HEK293 (cell line): ENCODE results near the gene SPRED2.

Experiments
- FEZF1 ChIP-seq: fragments of 450-650 bp; formaldehyde crosslinking; IDR thresholded peaks from 2 replicates; pipeline ENCODE4 v1.5.1; 2016; ENCODE audit warnings: missing biosample characterization, missing genetic modification characterization
- HOXA7 ChIP-seq: sonication (generic); formaldehyde crosslinking; IDR thresholded peaks from 2 replicates; pipeline ENCODE4 v1.8.1; 2022; ENCODE audit warnings: missing genetic modification reagents, borderline replicate concordance
- PRDM1 ChIP-seq: fragments of 450-650 bp; formaldehyde crosslinking; IDR thresholded peaks from 2 replicates; pipeline ENCODE4; 2016; ENCODE audit warnings: missing biosample characterization, missing genetic modification characterization
- RBAK ChIP-seq: fragments of 450-650 bp; formaldehyde crosslinking; IDR thresholded peaks from 2 replicates; pipeline ENCODE4 v1.5.1; 2016; ENCODE audit warnings: missing biosample characterization, missing genetic modification characterization
- SALL2 ChIP-seq: fragments of 450-650 bp; formaldehyde crosslinking; IDR thresholded peaks from 2 replicates; pipeline ENCODE4 v1.5.0; 2017; ENCODE audit warnings: missing biosample characterization, mild to moderate bottlenecking, missing genetic modification characterization, borderline replicate concordance
- TRIM28 ChIP-seq: IDR thresholded peaks from 2 replicates; pipeline ENCODE4 v1.6.1; 2011; ENCODE audit warnings: low read length, control low read depth, borderline replicate concordance
- ZIC2 ChIP-seq: fragments of 450-650 bp; formaldehyde crosslinking; IDR thresholded peaks from 2 replicates; pipeline ENCODE4 v1.5.1; 2016; ENCODE audit warnings: missing biosample characterization, missing genetic modification characterization
- ZNF19 ChIP-seq: fragments of 450-650 bp; formaldehyde crosslinking; IDR thresholded peaks from 2 replicates; pipeline ENCODE4; 2016; ENCODE audit warnings: missing biosample characterization, missing genetic modification characterization, low read depth
- ZNF366 ChIP-seq: fragments of 450-650 bp; formaldehyde crosslinking; conservative IDR thresholded peaks from 2 replicates; pipeline ENCODE4 v1.5.1; 2016; ENCODE audit warnings: missing biosample characterization, missing genetic modification characterization
- ZNF544 ChIP-seq: fragments of 450-650 bp; formaldehyde crosslinking; IDR thresholded peaks from 2 replicates; pipeline ENCODE4 v1.5.0; 2017; ENCODE audit warnings: missing biosample characterization, missing genetic modification characterization
- ZNF707 ChIP-seq: fragments of 450-650 bp; formaldehyde crosslinking; IDR thresholded peaks from 2 replicates; pipeline ENCODE4 v1.5.1; 2016; ENCODE audit warnings: missing biosample characterization, missing genetic modification characterization
- ZNF76 ChIP-seq: fragments of 450-650 bp; formaldehyde crosslinking; IDR thresholded peaks from 2 replicates; pipeline ENCODE4; 2016; ENCODE audit warnings: low read depth, missing biosample characterization, missing genetic modification characterization, borderline replicate concordance
- ZSCAN16 ChIP-seq: fragments of 450-650 bp; formaldehyde crosslinking; IDR thresholded peaks from 2 replicates; pipeline ENCODE4 v1.5.1; 2016; ENCODE audit warnings: missing biosample characterization, missing genetic modification characterization
- TF ChIP-seq, protein P1 (sequence below): fragments of 450-650 bp; formaldehyde crosslinking; optimal IDR thresholded peaks from 2 replicates; pipeline ENCODE3; 2016; ENCODE audit warnings: missing biosample characterization, mild to moderate bottlenecking, missing genetic modification characterization
- TF ChIP-seq, protein P2 (sequence below): fragments of 450-650 bp; formaldehyde crosslinking; conservative IDR thresholded peaks from 2 replicates; pipeline ENCODE4 v1.5.1; 2016; ENCODE audit warnings: low read depth, missing biosample characterization, missing genetic modification characterization
- TF ChIP-seq, protein P3 (sequence below): fragments of 450-650 bp; formaldehyde crosslinking; conservative IDR thresholded peaks from 2 replicates; pipeline ENCODE4 v1.5.1; 2016; ENCODE audit warnings: low read depth, missing biosample characterization, missing genetic modification characterization
- TF ChIP-seq, protein P4 (sequence below): fragments of 450-650 bp; formaldehyde crosslinking; IDR thresholded peaks from 2 replicates; pipeline ENCODE4 v1.5.1; 2016; ENCODE audit warnings: missing biosample characterization, missing genetic modification characterization

SPRED2 gene

DNA sequence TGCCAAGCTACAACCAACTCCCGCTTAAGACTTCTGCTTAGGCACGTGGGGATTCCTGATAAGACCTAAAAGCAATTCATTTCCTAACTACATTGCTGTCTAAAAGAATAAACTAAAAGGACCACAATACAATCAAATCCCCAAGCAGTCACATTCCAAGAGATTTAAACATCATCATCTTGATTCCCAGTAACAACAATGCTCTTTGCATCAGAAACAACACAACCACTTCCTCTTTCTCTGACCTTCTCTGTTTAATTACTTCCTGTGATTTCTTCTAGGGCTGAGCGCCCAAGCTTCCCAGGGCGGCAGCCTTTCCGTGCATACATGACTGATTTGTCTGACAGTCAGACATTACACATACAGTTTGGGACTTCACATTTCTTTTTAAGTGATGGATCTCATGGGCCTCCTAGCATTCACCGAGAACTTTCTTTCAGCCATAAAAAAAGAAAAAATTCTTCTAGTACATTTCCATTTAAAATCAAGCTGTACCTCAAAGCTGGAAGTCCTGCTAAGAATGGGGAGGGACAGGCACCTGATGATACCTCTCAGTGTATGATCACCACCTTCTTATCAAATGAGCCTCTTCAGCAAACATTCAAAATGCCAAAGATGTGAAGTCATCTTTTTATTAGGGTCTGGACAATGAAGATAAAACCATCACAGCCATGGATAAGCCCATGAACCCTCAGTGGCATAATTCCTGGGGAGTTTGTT, 11.5 kb downstream of the SPRED2 start (continued):
- TF ChIP-seq FEZF1 (tag by site-specific recombination) (no peak), ZSCAN16 (tag by site-specific recombination) (no peak), RBAK (no peak), PRDM1 (0 out of 2 replicates have a peak, but pooled peaks have one; percentile 37), HOXA7 (CRISPR knock-in tag) (no peak), ZIC2 (no peak), ZNF707 (tag by site-specific recombination) (no peak), ZNF76 (tag by site-specific recombination) (no peak), ZNF366 (tag by site-specific recombination) (peak; percentile 44), SALL2 (no peak), ZNF544 (tag by site-specific recombination) (no peak), TRIM28 (no peak), ZNF19 (no peak)
- TF ChIP-seq, protein P1, sequence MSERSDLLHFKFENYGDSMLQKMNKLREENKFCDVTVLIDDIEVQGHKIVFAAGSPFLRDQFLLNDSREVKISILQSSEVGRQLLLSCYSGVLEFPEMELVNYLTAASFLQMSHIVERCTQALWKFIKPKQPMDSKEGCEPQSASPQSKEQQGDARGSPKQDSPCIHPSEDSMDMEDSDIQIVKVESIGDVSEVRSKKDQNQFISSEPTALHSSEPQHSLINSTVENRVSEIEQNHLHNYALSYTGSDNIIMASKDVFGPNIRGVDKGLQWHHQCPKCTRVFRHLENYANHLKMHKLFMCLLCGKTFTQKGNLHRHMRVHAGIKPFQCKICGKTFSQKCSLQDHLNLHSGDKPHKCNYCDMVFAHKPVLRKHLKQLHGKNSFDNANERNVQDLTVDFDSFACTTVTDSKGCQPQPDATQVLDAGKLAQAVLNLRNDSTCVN (tag by site-specific recombination): no peak
- TF ChIP-seq, protein P2, sequence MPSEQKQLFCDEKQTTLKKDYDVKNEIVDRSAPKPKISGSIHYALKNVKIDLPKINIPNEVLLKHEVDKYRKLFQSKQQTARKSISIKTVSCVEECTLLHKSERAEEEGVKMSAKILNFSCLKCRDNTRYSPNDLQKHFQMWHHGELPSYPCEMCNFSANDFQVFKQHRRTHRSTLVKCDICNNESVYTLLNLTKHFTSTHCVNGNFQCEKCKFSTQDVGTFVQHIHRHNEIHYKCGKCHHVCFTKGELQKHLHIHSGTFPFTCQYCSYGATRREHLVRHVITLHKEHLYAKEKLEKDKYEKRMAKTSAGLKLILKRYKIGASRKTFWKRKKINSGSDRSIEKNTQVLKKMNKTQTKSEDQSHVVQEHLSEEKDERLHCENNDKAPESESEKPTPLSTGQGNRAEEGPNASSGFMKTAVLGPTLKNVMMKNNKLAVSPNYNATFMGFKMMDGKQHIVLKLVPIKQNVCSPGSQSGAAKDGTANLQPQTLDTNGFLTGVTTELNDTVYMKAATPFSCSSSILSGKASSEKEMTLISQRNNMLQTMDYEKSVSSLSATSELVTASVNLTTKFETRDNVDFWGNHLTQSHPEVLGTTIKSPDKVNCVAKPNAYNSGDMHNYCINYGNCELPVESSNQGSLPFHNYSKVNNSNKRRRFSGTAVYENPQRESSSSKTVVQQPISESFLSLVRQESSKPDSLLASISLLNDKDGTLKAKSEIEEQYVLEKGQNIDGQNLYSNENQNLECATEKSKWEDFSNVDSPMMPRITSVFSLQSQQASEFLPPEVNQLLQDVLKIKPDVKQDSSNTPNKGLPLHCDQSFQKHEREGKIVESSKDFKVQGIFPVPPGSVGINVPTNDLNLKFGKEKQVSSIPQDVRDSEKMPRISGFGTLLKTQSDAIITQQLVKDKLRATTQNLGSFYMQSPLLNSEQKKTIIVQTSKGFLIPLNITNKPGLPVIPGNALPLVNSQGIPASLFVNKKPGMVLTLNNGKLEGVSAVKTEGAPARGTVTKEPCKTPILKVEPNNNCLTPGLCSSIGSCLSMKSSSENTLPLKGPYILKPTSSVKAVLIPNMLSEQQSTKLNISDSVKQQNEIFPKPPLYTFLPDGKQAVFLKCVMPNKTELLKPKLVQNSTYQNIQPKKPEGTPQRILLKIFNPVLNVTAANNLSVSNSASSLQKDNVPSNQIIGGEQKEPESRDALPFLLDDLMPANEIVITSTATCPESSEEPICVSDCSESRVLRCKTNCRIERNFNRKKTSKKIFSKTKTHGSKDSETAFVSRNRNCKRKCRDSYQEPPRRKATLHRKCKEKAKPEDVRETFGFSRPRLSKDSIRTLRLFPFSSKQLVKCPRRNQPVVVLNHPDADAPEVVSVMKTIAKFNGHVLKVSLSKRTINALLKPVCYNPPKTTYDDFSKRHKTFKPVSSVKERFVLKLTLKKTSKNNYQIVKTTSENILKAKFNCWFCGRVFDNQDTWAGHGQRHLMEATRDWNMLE (tag by site-specific recombination): peak; percentile 90
- TF ChIP-seq, protein P3, sequence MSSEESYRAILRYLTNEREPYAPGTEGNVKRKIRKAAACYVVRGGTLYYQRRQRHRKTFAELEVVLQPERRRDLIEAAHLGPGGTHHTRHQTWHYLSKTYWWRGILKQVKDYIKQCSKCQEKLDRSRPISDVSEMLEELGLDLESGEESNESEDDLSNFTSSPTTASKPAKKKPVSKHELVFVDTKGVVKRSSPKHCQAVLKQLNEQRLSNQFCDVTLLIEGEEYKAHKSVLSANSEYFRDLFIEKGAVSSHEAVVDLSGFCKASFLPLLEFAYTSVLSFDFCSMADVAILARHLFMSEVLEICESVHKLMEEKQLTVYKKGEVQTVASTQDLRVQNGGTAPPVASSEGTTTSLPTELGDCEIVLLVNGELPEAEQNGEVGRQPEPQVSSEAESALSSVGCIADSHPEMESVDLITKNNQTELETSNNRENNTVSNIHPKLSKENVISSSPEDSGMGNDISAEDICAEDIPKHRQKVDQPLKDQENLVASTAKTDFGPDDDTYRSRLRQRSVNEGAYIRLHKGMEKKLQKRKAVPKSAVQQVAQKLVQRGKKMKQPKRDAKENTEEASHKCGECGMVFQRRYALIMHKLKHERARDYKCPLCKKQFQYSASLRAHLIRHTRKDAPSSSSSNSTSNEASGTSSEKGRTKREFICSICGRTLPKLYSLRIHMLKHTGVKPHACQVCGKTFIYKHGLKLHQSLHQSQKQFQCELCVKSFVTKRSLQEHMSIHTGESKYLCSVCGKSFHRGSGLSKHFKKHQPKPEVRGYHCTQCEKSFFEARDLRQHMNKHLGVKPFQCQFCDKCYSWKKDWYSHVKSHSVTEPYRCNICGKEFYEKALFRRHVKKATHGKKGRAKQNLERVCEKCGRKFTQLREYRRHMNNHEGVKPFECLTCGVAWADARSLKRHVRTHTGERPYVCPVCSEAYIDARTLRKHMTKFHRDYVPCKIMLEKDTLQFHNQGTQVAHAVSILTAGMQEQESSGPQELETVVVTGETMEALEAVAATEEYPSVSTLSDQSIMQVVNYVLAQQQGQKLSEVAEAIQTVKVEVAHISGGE: no peak; the same call in 1 of the 2 replicates
- TF ChIP-seq, protein P4, sequence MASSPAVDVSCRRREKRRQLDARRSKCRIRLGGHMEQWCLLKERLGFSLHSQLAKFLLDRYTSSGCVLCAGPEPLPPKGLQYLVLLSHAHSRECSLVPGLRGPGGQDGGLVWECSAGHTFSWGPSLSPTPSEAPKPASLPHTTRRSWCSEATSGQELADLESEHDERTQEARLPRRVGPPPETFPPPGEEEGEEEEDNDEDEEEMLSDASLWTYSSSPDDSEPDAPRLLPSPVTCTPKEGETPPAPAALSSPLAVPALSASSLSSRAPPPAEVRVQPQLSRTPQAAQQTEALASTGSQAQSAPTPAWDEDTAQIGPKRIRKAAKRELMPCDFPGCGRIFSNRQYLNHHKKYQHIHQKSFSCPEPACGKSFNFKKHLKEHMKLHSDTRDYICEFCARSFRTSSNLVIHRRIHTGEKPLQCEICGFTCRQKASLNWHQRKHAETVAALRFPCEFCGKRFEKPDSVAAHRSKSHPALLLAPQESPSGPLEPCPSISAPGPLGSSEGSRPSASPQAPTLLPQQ (tag by site-specific recombination): no peak
